CD4-positive, alpha-beta T cell (primary cell): ENCODE results near the gene TAS2R41. TPM values are rescaled to one million over a fixed set of nuclear protein-coding genes. Genes with fewer than 3 reads are reported as not detected.

Experiments used
- ATAC-seq: fragments of 200-7000 bp; cut with Tn5 transposase; one replicate; pipeline ENCODE4 v1.10.0; 2022; ENCODE audit warnings: mild to moderate bottlenecking; ENCODE audit not compliant: poor library complexity
- CTCF ChIA-PET: fragments of 350-600 bp; sonication (Branson Sonifier 250); formaldehyde crosslinking; loops from one replicate; lab custom pipeline; 2021; ENCODE audit warnings: antibody characterized with exemption, inconsistent platforms; lab: Charles Lee
- POLR2A ChIA-PET: fragments of 350-600 bp; sonication (Branson Sonifier 250); formaldehyde crosslinking; loops from one replicate; lab custom pipeline; 2021; ENCODE audit warnings: antibody characterized with exemption, inconsistent platforms; lab: Charles Lee
- DNase-seq, 14 experiments: peaks; one replicate each; pipeline ENCODE4 v3.0.0-alpha.2; 2013 to 2020; ENCODE audit warnings: mixed read lengths in 2 of 14
- H3K27ac ChIP-seq, 2 donors: one replicate each; pipeline versions ENCODE4 v1.5.1 to v1.7.0; 2013; ENCODE audit warnings: low read length in 2 of 2, low read depth in 1 of 2, mild to moderate bottlenecking in 1 of 2
- H3K27me3 ChIP-seq, 2 experiments: 1 replicate in 1 of 2; 2 replicates in 1 of 2; pipeline versions ENCODE4 v1.6.1 to v1.7.0; 2013; ENCODE audit warnings: low read length in 2 of 2, control low read depth in 1 of 2, mild to moderate bottlenecking in 1 of 2, moderate library complexity in 1 of 2; ENCODE audit not compliant: insufficient read depth in 2 of 2, control insufficient read depth in 1 of 2
- H3K36me3 ChIP-seq: one replicate; pipeline ENCODE4 v1.6.1; 2013; ENCODE audit warnings: low read length, control low read depth; ENCODE audit not compliant: insufficient read depth
- H3K4me1 ChIP-seq: one replicate; pipeline ENCODE4 v1.6.1; 2013; ENCODE audit warnings: low read length, control low read depth; ENCODE audit not compliant: insufficient read depth
- H3K4me3 ChIP-seq: one replicate; pipeline ENCODE4 v1.5.1; 2013; ENCODE audit warnings: mild to moderate bottlenecking, low read length, moderate library complexity
- H3K9me3 ChIP-seq, 2 experiments: 1 replicate in 1 of 2; 2 replicates in 1 of 2; pipeline versions ENCODE4 v1.6.1 to v1.7.0; 2013; ENCODE audit warnings: low read length in 2 of 2, mild to moderate bottlenecking in 2 of 2, control low read depth in 1 of 2, moderate library complexity in 1 of 2; ENCODE audit not compliant: control insufficient read depth in 1 of 2, insufficient read depth in 1 of 2
- H3K27ac Mint-ChIP-seq: one replicate; pipeline ENCODE4 v1.8.0; 2020; ENCODE audit warnings: mixed read lengths
- H3K27me3 Mint-ChIP-seq: one replicate; pipeline ENCODE4 v1.8.0; 2021; ENCODE audit warnings: mixed read lengths
- H3K36me3 Mint-ChIP-seq: one replicate; pipeline ENCODE4 v1.8.0; 2021; ENCODE audit warnings: low read depth, mixed read lengths
- H3K4me1 Mint-ChIP-seq: one replicate; pipeline ENCODE4 v1.8.0; 2021; ENCODE audit warnings: low read depth, mixed read lengths
- H3K4me3 Mint-ChIP-seq: one replicate; pipeline ENCODE4 v1.8.0; 2020; ENCODE audit warnings: mild to moderate bottlenecking, mixed read lengths
- H3K9me3 Mint-ChIP-seq: one replicate; pipeline ENCODE4 v1.8.0; 2020; ENCODE audit warnings: mixed read lengths
- CTCF ChIP-seq: fragments of 200-600 bp; IDR thresholded peaks from one replicate; pipeline ENCODE4 v1.8.0; 2022; ENCODE audit warnings: antibody characterized with exemption, mild to moderate bottlenecking
- intact Hi-C, 2 experiments: fragments of 100-400 bp; cut with DNase I in 1 of 2; cut with micrococcal nuclease in 1 of 2; formaldehyde crosslinking; loops; one replicate each; pipeline versions ENCODE4 v1.15.1 to v1.9.0; 2023 to 2025; cut with DNase I, micrococcal nuclease
- total RNA-seq, 174 experiments: library from RNA in 2 of 174; stranded (reverse) in 2 of 174; gene quantifications; one replicate each; pipeline ENCODE4 v1.2.3 and lab custom pipeline; 2021 to 2026

Gene TAS2R41
- total RNA-seq, 2 experiments from 2014 or later = 0.69 to 0.73 TPM

- peaks cover 4% of the 10 kb centered on the region for H3K36me3 ChIP-seq
- TF ChIP-seq CTCF = no peak
- H3K27ac ChIP-seq = no peak overlapping the region
- DNase-seq = no peak
- H3K4me3 ChIP-seq = no peak overlapping the region
- Mint-ChIP-seq H3K27ac (no peak overlapping the region), H3K27me3 (no peaks in the 10 kb centered on the region), H3K9me3 (no peaks in the 10 kb centered on the region), H3K36me3 (peaks cover 15% of the 10 kb centered on the region), H3K4me3 (no peak overlapping the region), H3K4me1 (peaks cover 8% of the 10 kb centered on the region)
- ATAC-seq = no peak
- intact Hi-C loops = no loop called here
- no peaks in the 10 kb centered on the region for H3K4me1 ChIP-seq
- CTCF ChIA-PET = no interaction called here
- H3K9me3 ChIP-seq = no peaks in the 10 kb centered on the region
- POLR2A ChIA-PET = no interaction called here
- H3K27me3 ChIP-seq = no peaks in the 10 kb centered on the region
These were observed 30.2 kb upstream of the TAS2R41 start for GRCh38 chr7:143447466-143447865.

- Histone ChIP-seq H3K4me3 (no peak overlapping the region), H3K27me3 (no peaks in the 10 kb centered on the region), H3K27ac (no peak overlapping the region), H3K36me3 (peaks cover 2% of the 10 kb centered on the region), H3K4me1 (no peaks in the 10 kb centered on the region), H3K9me3 (no peaks in the 10 kb centered on the region)
- no peak for TF ChIP-seq CTCF
- CTCF ChIA-PET = no interaction called here
- DNase-seq (no peak), ATAC-seq (no peak)
- Mint-ChIP-seq H3K27me3 (no peaks in the 10 kb centered on the region), H3K27ac (no peak overlapping the region), H3K4me3 (no peak overlapping the region), H3K36me3 (peaks cover 25% of the 10 kb centered on the region), H3K9me3 (no peaks in the 10 kb centered on the region), H3K4me1 (peaks cover 18% of the 10 kb centered on the region)
- POLR2A ChIA-PET = no interaction called here
- intact Hi-C loops = no loop called here
These were observed 29.2 kb upstream of the TAS2R41 start for GRCh38 chr7:143448429-143448828.

- DNase-seq (no peak), ATAC-seq (no peak)
- POLR2A ChIA-PET = no interaction called here
- H3K27me3 ChIP-seq = no peaks in the 10 kb centered on the region
- intact Hi-C loops = no loop called here
- peaks cover 25% of the 10 kb centered on the region for H3K36me3 Mint-ChIP-seq
- no peak overlapping the region for H3K27ac Mint-ChIP-seq
- H3K9me3 Mint-ChIP-seq = no peaks in the 10 kb centered on the region
- no peaks in the 10 kb centered on the region for H3K4me1 ChIP-seq
- no peaks in the 10 kb centered on the region for H3K27me3 Mint-ChIP-seq
- H3K36me3 ChIP-seq = no peaks in the 10 kb centered on the region
- CTCF ChIA-PET = no interaction called here
- TF ChIP-seq CTCF = no peak
- no peak overlapping the region for H3K4me3 Mint-ChIP-seq
- H3K4me3 ChIP-seq = no peak overlapping the region
- no peak overlapping the region for H3K27ac ChIP-seq
- H3K9me3 ChIP-seq = no peaks in the 10 kb centered on the region
- peaks cover 23% of the 10 kb centered on the region for H3K4me1 Mint-ChIP-seq
These were observed 27.9 kb upstream of the TAS2R41 start for GRCh38 chr7:143449793-143450192.
